HPDE6-E6E7 (cell line): ENCODE results near the gene CR1.
"Not testable (repeated sequence)": the region's sequence is repeated elsewhere in the genome, so short reads cannot be mapped to it uniquely, and the experiment has no call there.

Experiments
- DNase-seq: peaks from one replicate; pipeline ENCODE4 v3.0.0; 2011; ENCODE audit warnings: missing footprints; ENCODE audit errors: extremely low spot score

Gene CR1

GRCh38 chr1:207644166-207644851 is 148.4 kb downstream of the CR1 start:
- no peak for DNase-seq

GRCh38 chr1:207644852-207645634 is 149.1 kb downstream of the CR1 start, which contains the start of gene CR1L:
CR1L (plus strand) TSS chr1:207645133; CDS start chr1:207645234, 101 bp downstream.
- peak; percentile 55 for DNase-seq

- DNase-seq, result no peak
These were observed 149.7 kb downstream of the CR1 start for GRCh38 chr1:207645635-207646081.

GRCh38 chr1:207646171-207646570 is 150.2 kb downstream of the CR1 start:
- DNase-seq, result no peak

GRCh38 chr1:207646944-207647579 is 151.1 kb downstream of the CR1 start:
- DNase-seq, result no peak

GRCh38 chr1:207647671-207648333 is 151.8 kb downstream of the CR1 start:
- DNase-seq, result no peak

- no peak for DNase-seq
These were observed 152.6 kb downstream of the CR1 start for GRCh38 chr1:207648334-207649209.

GRCh38 chr1:207649210-207649753 is 153.3 kb downstream of the CR1 start:
- DNase-seq, result no peak

GRCh38 chr1:207649865-207650580 is 154.1 kb downstream of the CR1 start:
- no peak for DNase-seq

- no peak for DNase-seq
These were observed 155.6 kb downstream of the CR1 start for GRCh38 chr1:207651583-207651982.

GRCh38 chr1:207654320-207654719 is 158.4 kb downstream of the CR1 start:
- no peak for DNase-seq

- DNase-seq, result no peak
These were observed 162.5 kb downstream of the CR1 start for GRCh38 chr1:207658408-207658807.

GRCh38 chr1:207658904-207659485 is 163.0 kb downstream of the CR1 start:
- DNase-seq, result no peak

- DNase-seq, result no peak
These were observed 163.7 kb downstream of the CR1 start for GRCh38 chr1:207659545-207660153.

GRCh38 chr1:207661420-207661819 is 165.5 kb downstream of the CR1 start:
- not testable (repeated sequence) for DNase-seq

GRCh38 chr1:207666342-207666741 is 170.4 kb downstream of the CR1 start:
- DNase-seq, result no peak

GRCh38 chr1:207669528-207670009 is 173.6 kb downstream of the CR1 start:
- DNase-seq, result no peak

- no peak for DNase-seq
These were observed 174.2 kb downstream of the CR1 start for GRCh38 chr1:207670192-207670591.

GRCh38 chr1:207670997-207671396 is 175.0 kb downstream of the CR1 start:
- no peak for DNase-seq
